HG03095 (cell line): ENCODE measurements around the gene KRTAP5-6.
"Not testable (repeated sequence)": the region's sequence is repeated elsewhere in the genome, so short reads cannot be mapped to it uniquely, and the experiment has no call there.

Experiments
- ATAC-seq: cut with Tn5 transposase; IDR thresholded peaks from one replicate; pipeline ENCODE4 v1.9.1; 2021; ENCODE audit warnings: moderate library complexity; ENCODE audit not compliant: unreplicated experiment

Gene KRTAP5-6

GRCh38 chr11:1683216-1683615 is 13.8 kb upstream of the KRTAP5-6 start:
- ATAC-seq, result not testable (repeated sequence)

- ATAC-seq, result not testable (repeated sequence)
Observed at GRCh38 chr11:1683904-1684572, 13.0 kb upstream of the KRTAP5-6 start.

- not testable (repeated sequence) for ATAC-seq
Observed at GRCh38 chr11:1684886-1685874, 11.8 kb upstream of the KRTAP5-6 start.

GRCh38 chr11:1686220-1686619 is 10.8 kb upstream of the KRTAP5-6 start:
- ATAC-seq, result not testable (repeated sequence)

- not testable (repeated sequence) for ATAC-seq
Observed at GRCh38 chr11:1688336-1688947, 8.6 kb upstream of the KRTAP5-6 start.

GRCh38 chr11:1689250-1690166 is 7.5 kb upstream of the KRTAP5-6 start:
- ATAC-seq, result not testable (repeated sequence)

GRCh38 chr11:1690167-1691025 is 6.6 kb upstream of the KRTAP5-6 start:
- ATAC-seq, result no peak

- no peak for ATAC-seq
Observed at GRCh38 chr11:1691026-1691877, 5.7 kb upstream of the KRTAP5-6 start.

GRCh38 chr11:1691878-1692707 is 4.9 kb upstream of the KRTAP5-6 start:
- ATAC-seq, result no peak

- ATAC-seq, result no peak
Observed at GRCh38 chr11:1692708-1693326, 4.2 kb upstream of the KRTAP5-6 start.

GRCh38 chr11:1693327-1694063 is 3.5 kb upstream of the KRTAP5-6 start:
- no peak for ATAC-seq

GRCh38 chr11:1694064-1694845 is 2.7 kb upstream of the KRTAP5-6 start:
- ATAC-seq, result no peak

- no peak for ATAC-seq
Observed at GRCh38 chr11:1694846-1695547, 2.0 kb upstream of the KRTAP5-6 start.

- no peak for ATAC-seq
Observed at GRCh38 chr11:1695548-1696108, 1.4 kb upstream of the KRTAP5-6 start.

GRCh38 chr11:1699771-1700170 is 2.8 kb downstream of the KRTAP5-6 start:
- ATAC-seq, result no peak
